GM21619 (cell line): ENCODE measurements around the gene ADAMTS2.

Experiments
- ATAC-seq: cut with Tn5 transposase; IDR thresholded peaks from one replicate; pipeline ENCODE4 v1.9.1; 2021; ENCODE audit not compliant: unreplicated experiment

Gene ADAMTS2

DNA sequence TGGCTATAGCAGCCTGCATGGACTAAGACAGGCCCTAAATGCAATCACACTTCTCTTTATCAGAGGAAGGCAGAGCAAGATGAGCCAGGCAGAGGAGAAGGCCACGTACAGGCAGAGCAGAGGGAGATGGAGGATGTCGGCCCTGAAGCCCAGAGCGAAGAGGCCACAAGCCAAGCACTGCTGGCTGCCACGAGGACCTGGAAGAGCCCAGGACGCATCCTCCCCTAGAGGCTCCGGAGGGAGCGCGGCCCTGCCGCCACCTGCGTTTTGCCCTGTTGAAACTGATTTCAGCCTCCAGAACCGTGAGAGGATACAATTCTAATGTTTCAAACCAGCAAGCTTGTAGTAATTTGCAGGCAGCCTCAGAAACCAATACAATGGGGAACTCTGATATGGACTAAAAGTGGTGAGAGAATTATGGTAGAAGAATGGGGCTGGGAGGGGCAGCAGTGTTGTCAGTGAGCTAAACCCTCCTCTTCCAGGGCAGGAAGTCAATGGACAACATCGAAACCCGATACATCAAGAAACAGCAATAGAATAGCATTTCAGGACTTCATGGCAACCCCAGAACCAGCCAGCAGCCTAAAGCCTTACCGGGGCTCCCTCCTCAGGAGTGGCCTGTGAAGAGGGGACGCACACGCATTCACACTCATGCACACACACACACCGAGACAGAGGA is 32.6 kb downstream of the ADAMTS2 start:
- ATAC-seq = no peak

DNA sequence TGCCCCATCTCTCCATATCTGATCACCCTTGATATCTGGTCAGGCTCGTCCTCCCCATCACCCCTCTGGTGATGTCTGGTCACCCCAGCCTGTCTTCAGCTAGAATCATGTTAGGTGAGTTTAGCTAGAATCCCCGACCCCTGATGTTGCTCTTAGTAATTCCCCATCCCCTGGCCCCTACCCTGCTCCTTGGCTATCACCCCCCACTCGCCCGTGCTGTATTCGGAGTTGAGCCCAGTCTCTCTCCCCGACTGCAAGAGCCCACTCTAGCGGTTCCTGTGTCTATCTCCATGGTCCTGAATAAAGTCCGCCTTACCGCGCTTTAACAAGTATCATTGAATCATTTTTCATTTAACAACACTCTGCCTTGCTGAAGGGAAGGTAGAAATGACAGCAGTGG is 33.7 kb downstream of the ADAMTS2 start:
- no peak for ATAC-seq

DNA sequence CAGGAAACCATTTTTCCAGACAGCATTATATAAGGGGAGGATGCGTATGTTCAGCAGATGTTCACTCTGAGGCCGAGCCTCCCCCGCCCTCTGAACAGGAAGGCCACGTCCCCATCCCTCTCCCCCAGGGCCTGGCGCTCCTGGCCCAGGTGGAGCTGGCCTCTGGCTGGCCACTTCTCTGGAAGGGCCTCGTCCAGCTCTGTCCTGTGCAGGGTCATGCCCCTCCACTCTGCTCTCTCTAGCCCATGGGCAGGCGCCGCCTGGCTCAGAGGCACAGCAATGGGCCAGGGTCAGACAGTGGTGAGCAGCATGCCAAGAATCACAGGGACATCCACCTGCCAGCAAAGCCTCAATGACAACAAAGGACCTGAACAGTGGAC is 34.2 kb downstream of the ADAMTS2 start:
- ATAC-seq = no peak

DNA sequence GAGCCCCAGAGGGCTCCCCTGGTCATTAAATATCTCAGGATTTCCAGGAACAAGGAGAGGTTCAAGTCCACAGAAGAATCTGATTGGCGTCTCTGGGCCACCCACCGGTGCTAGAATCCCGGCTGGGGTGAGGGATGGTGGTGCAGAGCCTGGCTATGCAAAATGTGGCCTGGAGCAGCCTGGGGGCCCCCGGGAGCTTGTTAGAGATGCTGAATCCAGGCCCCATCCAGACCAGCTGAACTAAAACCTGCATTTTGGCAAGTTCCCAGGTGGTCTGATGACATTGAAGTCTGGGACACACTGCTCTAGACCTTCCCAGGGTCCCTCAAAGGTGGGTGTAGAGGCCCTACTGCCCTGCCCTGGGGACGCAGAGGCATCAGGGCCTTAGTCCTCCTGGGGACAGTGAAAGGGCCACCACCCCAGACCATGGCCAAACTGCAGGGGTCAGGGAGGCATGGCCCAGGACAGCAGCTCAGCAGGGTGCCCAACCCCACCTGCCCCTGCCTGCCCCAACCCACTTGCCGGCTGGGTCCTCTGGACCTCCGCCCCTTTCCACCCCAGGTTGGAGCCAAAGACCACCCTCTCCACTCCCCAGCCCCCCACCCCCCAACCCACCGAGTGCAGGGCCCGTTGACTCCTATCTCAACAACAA is 34.7 kb downstream of the ADAMTS2 start:
- no peak for ATAC-seq

DNA sequence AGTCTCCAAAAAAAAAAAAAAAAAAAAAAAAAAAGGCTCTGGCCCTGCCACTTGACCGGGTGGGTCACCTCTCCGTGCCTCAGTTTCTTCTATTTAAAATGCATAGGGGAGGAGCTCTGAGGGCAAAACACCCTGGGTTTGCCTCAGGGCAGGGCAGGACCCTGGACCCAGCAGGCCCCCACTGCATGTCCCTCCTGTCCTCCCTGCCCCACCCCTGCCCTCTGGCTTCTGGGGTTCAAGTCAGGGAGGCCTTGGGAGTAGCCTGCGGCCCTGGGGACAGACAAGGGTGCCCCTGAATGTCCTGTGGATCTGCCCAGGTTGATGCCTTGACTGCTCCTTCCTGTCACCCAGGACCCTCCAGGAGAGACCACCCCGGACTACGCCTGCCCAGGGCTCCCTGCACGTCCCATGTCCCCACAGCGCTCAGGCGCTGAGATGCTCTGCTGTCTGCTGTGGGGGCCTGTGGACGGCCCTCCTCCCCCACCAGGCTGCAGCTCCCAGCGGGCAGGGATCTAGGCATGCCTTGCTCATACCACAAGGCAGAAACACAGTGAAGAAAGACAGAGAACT is 35.4 kb downstream of the ADAMTS2 start:
- ATAC-seq = no peak

DNA sequence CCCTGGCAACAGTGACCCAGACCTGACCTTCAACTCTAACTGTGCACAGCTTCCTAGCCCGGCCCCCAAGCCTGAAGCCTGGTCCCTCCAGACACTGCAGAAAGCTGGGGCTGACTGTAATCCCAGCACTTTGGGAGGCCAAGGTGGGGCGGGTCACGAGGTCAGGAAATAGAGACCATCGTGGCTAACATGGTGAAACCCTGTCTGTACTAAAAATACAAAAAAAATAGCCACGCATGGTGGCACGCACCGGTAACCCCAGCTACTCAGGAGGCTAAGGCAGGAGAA is 35.9 kb downstream of the ADAMTS2 start:
- ATAC-seq = no peak

DNA sequence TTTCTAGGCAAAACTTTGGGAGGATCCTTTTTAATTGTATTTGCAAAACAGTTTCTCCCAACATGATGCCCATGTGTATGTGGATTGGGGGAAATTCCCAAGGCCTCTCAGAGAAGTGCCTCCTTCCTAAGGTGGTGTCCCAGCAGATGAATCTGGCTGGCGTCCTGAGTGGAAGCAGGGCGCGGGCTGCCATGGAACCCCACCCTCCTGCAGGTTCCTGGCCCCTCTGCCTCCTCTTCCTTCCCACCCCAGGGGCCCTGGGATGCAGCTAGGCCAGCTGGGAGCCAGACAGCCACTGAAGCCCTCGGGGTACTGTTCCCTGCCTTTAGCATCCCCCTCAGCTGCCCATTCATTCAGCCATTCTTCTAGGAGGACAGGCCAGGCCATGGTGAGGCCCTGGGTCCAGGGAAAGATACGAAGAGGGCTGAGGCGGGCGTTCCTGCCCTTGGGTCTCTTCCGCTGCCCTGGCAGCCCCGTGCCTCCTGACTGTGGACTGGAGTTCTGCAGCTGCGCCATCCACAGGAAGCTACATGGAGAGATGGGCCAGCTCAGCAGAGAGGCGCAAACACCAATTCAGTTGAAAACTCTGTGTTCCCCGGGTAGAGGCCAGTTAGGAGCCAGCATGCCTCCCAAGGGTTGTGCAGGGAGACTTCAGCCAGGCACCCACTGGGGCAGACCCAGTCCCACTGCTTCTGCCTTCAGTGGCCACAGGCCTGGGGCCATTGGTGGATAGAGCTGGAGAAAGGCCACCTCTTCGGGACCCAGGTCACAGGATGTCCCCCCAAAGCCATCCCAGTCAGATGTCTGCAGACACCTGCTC is 36.5 kb downstream of the ADAMTS2 start:
- no peak for ATAC-seq

DNA sequence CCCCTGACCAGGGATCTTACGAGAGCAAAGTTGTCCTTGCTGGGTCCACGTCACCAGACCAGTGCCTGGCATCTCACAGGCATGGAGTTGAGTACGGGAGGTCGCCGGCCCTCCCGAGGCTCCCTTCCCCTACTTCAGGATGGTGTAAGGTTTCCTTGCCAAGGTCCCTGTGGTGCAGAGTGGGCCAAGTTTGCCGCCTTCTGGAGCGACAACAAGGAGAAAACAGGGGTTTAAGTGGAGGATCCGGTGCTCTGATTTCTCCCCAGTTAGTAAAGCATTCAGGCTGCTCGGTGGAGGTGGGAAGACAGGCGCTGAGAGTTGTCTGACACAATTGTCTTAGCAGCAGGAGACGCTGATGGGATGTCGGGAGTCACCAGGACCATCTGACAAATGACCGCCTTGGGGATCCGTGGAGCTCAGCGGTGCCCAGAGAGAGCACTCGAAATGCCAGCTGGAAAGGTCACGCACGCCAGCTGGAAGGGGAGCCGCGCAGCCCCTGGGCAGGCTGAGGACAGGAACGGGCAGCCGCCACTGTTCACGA is 37.3 kb downstream of the ADAMTS2 start:
- no peak for ATAC-seq

DNA sequence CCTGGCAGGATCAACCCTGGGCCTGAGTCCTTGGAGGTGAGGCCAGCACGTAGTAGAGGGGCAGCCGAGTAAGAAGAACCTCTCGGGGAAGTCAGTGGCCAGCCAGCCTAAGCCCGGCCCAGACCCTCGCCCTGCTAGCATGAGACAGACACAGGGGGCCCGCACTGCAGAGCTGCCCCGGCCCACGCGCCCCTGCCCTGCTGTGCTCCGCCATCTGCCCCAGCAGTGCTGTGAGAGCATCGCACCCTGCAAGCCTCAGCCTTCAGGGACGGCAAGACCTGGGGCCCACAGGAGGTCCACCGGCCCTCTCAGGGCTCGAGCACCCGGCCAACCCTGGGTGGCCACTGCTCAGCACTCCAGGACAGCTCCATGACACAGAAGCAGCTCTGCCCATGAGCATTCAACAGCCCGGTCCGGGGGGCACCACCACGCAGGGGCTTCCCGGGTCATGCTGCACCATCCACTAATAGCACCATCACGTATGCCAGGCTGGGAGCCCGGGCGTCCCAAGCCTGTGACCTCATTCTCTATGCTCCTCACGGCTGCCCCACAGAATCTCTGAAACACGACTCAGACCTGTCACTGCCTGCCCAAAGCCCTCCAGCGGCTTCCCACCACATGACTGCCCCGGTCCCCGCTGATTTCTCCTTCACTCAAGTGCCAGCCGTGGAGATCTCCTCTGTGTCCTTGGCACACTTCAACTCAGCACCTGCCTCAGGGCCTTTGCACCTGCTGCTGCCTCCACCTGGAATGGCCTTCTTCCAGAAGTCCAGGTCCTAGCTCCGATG is 38.1 kb downstream of the ADAMTS2 start:
- no peak for ATAC-seq

DNA sequence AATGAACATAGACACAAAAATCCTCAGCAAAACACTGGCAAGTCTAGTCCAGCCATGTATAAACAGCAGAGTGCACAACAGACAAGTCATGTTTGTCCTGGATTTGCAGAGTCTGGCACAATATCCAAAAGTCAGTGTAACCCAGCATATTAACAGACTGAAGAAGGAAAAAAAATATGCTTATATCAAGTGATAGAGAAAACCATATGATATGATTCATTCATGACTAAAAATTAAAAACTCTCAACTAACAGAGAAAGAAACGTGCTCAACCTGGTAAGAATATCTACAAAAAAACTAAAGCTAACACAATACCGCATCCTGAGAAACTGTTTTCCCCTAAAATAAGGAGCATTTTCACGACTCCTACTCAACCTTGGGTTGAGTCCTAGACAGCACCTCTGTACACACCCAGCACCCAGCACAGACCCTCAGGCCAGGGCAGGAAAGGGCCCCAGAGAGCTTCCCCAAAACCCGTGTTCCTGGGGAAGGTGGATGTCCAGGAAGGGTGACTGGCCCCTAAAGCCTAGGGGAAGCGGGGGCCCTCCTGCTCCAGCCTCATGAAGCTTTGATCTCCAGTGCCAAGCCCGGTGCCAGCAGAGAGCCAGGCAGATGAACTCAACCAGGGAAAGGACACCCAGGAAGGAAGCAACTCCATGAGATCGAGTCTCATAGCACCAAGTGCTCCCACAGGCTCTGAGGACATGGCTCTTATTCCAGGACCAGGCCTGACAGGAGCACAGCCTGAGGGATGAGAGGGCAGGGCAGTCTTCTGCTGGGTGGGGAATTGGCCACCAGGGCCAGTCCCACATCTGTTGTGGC is 38.9 kb downstream of the ADAMTS2 start:
- ATAC-seq = no peak

DNA sequence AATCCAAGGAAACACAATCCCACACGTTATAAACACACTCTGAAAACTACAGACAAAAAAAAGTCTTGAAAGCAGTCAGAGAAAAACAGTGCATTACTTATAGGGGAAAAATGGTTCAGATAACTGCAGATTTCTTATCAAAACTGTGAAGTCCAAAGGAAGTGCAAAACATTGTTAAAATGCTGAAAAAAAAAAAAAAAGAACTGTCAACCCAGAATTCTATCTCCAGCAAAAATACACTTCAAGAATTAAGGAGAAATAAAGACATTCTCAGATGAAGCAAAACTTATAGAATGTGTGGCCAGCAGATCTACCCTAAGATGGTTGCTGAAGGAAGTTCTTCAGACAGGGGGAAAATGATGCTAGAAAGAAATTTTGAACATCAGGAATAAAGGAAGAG is 40.4 kb downstream of the ADAMTS2 start:
- ATAC-seq = no peak

DNA sequence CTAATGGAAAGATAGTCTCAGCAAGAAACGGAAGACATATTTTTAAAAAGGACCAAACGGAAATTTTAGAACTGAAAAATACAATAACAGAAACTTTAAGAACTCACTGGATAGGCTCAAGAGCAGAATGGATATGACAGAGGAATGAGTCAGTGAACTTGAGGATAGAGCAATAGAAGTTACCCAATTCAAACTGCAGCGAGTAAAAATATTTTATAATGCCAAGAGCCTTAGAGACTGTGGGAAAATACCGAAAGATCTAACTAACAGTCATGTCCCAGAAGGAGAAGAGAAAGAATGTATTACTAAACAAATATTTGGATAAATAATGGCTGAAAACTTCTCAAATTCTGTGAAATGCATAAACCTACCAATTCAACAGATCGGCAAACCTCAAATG is 40.8 kb downstream of the ADAMTS2 start:
- ATAC-seq = no peak

DNA sequence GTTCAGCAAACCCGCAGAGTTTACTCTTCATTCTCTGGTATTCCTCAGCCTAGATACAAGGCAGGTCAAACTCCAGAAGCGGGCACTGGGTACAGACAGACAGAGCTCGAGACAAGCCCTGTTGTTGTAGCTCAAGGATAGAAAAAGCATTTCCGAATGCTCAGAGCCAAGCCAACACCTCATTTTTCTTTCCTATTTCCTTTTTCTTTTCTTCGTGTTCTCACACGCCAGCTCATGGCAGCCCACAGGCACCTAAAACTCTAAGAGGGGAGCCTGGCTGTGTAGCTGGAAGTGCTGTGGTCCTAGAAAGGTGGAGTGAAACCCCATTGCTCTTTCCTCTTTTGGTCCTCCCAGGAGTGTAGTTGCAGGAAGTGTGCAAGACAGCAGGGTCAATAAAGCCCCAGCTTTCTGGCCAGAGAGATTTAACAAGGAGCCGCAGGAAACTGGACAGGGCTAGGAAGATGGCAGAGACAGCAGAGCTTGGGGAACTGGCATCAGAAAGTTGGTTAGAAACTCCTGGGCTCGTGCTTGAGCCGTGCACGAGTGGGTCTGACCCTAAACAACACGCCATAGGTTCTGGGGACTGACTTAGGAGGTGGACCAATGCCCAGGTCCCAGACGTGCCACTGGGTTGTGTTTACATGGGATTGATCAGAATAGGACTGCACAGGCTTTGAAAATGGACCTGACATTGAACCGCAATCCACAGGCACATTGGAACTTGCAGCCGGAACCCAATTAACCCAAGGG is 41.6 kb downstream of the ADAMTS2 start:
- no peak for ATAC-seq

DNA sequence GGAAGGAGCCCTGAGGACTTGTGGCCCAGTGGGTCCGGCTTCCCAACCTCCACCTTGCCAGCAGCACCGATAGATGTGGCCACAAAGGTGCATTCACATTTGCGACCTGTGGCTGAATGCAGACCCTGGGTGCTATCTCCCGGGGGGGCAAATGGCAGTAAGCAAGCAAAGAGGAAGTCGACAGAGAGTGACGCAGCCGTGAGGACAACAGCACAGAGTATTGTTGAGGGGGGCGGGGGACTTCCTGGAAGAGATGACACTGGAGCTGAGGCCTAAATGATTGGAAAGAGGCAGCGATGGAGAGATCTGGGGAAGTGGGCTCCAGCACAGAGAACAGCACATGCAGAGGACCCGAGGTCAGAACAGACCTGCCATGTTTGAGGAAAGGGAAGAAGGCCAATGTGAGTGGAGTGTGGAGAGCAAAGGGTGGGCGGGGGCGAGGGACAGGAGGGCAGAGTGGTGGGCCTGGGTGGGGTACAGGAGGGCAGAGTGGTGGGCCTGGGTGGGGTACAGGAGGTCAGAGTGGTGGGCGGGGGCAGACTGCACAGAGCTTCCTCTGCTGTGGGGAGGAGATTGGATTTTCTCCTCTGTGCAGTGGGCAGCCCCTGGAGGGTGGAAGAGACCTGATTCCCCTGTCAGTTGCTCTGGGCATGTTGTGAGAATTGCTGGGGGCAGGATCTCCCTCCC is 42.6 kb downstream of the ADAMTS2 start:
- no peak for ATAC-seq

DNA sequence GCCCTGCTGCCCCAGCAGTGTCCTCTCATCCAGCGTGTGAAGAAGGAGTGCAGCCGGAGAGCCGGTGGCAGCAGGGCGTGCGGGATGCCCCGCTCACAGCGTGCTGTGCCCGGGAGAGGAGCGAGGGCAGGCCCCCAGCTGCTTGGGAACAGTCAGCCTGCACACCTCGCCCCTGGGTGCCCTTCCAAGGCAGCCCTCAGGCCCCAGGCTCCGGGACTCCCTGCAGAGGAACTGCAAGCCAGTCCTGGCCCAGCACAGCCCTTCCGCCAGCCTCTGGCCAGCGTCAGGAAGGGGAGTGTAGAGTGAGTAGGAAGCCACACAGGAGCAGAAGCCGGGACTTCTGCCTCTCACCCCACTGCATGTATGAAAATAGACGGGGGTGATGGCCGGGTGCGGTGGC is 43.5 kb downstream of the ADAMTS2 start:
- no peak for ATAC-seq

DNA sequence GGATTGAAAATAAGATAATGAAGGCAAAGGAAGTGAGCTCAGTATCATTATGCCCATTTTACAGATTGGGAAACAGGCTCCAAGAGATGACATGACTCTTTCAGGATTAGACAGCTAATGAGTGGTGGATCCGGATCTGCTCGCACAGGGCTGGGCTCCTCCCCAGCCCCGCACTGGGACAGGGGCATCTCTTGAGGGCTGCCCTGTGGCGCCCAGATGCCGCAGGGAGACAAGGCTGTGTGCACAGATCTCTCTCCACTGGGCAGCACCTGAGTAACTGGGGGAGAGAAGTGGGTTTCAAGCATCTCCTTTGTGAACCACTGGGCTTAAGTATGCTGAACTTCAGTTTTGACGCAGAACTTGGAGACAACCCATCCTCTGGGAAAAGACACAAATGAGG is 43.9 kb downstream of the ADAMTS2 start:
- no peak for ATAC-seq

DNA sequence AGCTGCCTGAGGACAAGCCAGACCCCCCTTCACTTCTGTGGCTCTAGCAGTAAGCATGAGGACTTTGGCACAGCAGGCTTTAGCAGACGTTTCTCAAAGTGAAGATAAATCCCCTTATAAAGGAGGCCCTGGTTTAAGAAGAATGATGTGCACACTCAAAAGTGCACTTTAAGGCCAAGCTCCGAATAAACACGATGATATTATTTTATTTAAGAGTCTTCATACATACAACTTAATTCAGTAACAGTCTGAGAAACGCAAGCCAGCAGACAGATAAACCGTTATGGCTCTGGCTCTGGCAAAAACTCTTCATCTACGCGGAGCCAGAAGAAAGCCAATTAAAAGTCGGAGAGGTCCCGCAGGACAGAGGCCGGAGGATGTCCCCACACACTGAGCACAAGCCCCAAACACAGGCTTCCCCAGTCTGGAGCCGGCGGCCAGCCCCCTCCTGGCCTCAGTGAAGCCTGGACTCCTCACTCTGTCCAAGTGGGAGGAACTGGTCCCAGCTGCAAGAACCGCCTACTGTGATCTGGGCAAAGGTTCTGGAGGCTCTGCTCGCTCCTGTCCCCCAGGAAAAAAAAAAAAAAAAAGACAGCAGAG is 44.6 kb downstream of the ADAMTS2 start:
- ATAC-seq = no peak

DNA sequence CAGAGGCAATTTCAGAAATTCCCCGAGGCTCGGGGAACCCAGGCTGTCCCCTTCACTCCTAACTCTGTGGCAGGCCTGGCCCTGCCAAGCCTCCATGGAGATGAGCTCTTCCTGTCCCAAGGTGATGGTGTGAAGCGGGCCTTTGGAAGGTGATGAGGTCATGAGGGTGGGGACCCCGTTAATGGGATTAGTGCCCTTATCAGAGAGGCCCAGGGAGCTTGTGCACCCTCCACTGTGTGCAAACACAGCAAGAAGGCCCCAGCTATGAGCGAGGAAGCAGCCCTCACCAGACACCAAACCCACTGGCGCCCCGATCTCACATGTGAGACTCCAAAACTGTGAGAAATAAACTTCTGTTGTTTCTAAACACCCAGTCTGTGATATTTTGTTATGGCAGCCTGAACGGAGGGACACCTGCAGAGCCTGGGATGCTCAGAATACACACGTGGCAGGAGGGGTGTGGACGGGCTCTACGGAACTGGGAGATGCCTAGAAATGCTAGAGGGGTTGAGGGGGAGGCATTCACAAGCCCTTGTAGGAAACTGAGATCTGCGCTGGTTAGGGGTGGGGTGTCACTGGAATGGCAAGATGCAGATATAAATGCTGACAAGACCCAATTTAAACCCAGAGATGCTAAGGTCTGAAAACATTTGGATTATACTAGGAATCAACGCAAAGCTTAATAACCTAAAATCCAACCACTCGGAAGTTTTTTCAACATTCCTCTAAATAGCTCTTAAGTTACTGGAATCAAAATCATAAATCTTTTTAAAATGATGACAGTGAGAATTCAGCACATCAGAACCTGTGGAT is 46.9 kb downstream of the ADAMTS2 start:
- no peak for ATAC-seq
